Activated CD4-positive, alpha-beta T cell treated with anti-CD3 and anti-CD28 coated beads, Interleukin-2, amount 50 U/mL, for 24 hours (primary cell): ENCODE data around the gene TXNRD3.

Experiments
- DNase-seq, 2 donors: peaks; one replicate each; pipeline ENCODE4 v3.0.0-alpha.2; 2020; ENCODE audit warnings: low read depth in 1 of 2, low spot score in 1 of 2

TXNRD3 gene

DNA sequence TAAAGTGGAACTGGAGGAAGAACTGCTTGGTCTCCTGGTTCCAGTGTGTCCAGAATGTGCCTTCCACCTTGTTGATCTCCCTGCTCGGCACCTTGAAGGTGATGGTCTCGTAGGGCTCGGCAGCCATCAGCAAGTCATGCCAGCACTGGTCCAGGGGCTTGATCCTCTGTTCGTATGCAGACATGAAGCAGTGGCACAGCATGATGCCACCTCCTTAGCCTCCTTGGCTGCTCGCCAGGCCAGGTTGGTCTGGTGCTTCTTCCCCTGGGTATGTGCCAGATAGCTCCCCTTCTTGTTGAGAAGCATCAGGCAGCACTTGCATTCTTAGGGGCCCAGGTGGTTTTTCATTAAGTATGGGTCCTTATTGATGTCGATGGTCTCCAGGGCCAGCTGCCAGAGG lies 17.8 kb upstream of the TXNRD3 start:
- DNase-seq, result no peak

DNA sequence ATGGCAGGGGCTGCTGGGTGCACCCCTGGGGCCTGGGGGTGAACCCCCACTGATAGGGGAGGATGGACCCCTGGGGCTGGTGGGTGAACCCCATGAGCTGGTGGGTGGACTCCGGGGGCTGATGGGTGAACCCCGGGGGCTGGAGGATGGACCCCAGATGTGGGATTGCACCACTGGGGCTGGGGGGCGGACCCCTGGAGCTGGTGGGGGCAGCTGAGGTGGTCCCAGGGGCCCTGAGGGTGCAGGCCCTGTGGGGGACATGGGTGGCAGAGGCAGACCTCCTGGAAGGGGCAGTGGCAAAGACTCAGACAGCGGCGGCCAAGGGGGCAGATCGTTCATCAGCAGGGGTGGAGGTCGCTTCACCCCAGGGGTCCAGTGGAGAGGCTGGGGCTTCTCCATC lies 17.4 kb upstream of the TXNRD3 start:
- no peak for DNase-seq

DNA sequence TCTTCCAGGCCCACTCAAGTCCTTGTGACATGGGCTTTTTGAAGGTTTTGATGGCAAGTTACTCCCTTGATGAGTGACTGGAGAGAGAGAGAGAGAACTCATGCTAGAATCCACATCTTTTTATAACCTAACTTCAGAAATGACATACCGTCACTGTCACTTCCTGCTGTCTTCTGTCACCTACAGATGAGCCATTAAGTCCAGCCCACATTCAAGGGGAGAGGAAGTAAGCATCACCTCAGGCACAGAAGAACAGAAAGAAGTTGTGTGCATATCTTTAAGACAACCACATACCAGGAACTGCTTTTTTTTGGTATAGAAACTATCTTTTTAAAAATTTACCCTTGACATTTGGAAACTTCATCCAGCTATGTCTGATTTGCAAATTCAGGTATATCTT lies 16.6 kb upstream of the TXNRD3 start:
- DNase-seq, result no peak

DNA sequence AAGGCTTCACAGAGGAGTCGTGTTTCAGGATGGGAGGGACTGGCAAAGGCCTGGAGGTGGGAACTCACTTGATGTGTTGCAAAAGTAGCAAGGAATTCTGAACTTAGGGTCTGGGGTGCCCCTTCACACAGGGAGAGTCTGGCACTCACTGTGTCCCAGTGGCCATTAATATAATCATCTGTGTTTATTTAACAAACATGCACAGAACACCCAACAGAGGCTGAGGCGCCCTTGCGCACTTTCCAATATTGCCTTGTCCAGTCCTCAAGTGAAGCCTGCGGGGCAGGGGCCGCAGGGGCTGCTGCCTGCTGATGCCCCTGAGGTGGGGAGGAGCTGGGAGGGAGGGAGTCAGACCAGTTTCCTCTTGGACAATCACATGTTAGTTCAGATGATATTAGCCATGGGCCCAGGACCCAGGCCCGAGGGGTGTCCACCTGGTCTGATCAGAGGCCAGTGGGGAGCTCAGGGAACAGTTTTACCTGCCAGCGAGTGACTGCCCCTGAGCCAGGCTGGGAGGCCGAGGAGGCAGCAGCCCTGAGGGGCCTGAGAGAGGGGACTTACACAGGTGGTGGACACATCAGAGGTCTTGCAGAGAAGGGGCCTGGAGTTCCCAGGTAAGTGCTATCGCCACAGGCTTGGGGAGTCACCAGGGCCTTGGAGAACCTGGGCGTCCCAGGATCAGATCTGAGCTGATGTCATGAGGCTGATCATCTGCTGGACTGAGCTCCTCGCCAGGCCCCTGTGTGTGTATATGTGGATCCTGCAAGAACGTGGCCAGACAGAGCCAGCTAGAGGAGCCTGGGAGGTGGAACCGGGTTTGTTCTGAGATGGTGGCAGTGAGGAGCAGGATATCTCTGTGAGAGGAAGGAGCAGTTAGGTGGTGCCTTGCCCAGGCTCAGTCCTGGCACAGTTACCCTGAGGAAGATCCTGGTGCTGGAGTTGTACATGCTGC lies 13.8 kb upstream of the TXNRD3 start:
- no peak for DNase-seq

DNA sequence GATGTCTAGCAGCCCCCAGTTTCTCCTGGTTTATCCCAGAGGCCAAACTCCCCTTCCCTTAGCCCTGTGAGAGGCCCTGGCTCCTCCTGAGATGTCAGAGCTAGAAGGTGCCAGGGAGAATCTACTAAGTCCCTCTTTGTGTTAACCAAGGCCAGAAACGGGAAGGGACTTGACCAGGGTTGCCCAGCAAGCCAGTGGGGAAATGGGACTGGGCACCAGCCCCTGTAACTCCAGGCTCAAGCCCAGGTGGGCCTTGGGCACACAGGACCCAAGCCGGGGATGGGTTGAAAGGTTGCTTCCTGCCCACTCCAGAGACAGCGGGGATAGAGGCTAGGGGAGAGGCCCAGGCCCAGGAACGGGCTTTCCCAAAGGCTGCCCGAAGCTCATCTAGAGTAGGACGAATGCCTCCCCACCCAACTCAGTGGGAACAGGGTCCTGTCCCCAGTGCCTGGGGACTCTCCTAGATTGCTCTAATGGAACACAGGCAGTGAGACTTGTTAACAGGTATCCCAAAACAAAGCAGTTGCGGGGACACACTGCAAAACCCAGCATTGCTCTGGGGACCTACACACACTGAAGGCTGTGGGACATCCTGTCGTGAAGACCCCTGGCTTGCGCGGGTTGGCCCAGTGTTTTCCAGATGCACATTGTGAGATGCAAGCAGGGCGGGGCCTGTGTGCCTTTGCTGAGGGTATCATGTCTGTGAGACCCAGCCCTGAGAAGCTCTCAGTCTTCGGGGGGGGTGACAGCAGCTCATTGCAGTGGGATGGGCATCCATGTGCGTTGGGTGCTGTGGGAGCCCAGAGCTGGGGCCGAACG lies 12.9 kb upstream of the TXNRD3 start:
- no peak for DNase-seq

DNA sequence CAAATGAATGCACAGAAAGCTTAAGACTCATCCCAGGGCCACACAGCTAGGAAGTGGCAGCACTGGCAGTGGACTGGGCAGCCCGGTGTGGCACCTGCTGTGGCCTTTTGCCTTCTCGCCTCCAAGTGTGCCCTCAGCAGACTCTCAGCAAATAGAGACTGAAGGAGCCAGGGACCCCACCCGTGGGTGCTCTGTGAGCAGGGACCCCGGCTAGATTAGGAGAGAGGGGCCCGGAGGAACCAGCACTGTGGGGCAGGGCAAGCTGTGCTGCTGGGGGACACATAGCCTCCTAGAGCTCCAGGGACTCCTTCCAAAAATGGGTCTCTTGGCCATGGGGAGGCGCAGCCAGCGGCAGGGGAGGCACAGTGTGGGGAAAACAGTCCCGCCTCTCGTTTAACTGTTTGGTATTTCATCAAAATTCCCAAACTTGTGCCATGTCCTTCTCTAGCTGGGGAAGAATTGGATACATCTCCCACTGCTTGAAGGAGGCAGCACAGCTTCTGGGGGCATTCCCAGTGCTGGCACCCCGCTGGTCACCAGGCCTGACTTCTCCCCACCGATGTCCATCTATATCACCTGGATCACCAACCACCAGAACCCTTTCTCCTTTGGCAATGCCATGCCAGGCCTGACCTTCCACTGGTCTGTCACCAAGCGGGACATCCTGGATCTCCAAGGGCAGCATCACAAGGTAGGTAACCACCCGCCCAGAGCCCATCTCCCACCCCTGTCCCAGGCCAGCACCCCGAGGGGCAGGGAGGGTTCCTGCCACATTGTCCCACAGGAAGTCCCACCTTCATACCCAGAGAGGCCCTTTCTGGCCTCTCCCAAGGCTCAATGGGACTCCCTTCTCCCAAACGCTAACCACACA lies 12.0 kb upstream of the TXNRD3 start:
- DNase-seq, result no peak

DNA sequence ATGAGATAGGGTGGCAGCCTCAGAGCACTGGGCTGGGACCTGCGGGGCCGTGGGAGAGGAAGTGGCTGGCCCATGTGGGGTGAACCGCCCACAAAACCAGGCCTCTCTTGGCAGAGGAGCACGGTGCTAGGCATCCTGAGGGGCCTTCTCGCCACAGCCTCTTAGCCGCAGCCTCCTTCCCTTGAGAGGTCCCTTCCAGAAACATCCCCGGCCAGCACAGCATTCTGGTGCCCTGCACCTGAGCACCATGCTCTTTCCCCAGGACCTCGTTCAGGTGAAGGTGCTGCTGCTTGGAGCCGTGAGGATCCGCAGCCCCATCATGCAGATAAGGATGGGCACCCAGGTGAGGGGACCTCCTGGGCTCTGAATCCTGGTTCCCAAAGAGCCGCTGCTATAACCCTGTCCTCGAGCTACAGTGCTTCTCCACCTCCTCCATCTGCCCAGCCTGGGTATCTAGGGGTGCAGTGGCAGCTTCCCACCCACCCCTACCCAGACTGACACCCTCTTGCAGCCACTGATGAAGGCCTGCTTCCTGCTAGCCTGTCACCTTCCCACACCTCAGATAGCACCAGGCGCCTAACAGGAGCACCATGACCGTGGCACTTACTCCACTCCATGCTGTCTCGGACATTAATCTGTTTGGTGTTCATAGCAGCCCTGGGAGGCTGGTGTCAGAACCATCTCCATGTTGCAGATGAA lies 11.2 kb upstream of the TXNRD3 start:
- no peak for DNase-seq

DNA sequence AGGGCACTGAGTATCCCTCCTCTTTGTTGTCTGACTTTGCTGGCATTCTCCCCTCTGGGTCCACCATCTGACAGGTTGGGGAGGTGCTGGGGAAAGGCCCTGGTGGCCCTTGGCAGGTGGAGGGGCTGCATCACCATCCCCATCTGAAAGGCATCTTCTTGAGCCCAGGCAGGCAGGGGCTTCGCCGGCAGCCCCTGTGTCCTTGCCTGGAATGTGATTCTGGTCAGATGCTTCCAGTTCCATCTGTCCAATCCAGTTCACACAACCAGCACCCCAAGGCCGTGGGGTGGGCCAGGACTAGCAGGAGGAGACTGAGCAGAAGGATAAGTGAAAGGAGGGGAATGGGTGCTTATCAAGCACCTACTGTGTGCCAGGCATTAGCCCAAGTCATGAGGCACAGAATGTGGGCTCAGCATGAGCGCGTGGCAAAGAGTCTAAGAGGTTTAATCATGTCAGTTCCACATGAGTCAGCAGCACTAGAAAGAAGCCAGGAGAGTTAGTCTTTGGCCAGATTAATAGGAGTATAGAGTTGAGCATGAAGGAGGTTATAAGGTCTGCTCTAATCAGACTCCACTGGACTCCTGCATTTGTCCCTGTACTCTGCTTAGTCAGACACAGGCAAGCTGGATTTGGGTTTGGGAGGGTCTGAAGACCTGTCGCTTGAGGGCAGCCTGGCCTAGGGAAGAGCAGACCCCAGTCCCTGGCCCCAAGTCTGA lies 10.5 kb upstream of the TXNRD3 start:
- DNase-seq, result no peak

DNA sequence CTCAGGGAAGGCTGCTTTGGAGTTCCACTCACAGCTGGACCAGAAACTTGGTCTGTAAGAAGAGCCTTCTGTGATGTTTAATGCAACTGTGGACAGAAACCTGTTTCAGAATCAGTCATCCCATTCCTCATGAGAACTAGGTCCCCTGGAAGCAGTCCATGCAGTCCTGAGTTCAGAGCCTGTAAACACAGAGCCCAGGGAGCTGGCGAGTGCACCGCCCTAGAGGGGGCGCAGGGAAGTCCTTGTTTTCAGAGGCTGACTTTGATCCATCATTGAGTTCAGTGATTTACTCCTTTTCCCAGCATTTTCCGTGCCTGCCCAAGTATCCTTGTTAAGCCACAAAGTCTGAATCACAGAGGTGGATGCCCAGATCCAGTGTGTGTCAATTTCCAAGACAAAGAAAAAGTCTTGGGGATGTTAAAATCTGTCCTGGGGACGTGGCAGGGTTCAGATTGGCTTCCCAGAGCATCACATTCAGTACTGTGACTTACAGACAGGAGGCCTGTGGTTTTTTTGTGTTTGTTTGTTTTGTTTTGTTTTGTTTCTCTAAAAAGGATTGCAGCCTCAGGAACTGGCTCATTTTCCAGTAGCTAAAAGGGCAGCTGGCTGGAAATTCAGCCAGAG lies 9.8 kb upstream of the TXNRD3 start:
- DNase-seq, result no peak

DNA sequence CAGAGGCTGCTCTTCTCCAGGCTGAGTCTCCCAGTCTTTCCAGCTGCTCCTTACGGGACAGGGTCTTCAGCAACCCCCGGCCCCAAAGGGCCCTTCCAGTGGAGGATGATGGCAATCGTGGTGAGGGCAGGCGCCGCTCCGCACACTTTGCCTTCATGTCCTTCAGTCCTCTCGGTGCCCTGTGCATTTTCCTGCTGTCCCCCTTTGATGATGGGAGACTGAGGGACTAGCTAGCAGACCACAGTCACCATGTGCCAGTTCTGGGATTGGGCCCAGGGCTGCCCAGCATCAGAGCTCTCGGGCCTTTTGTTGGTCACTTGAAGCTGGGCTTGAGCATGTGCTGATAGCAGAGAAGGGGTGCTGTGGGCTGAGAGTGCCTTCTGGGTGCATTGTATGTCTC lies 8.8 kb upstream of the TXNRD3 start:
- no peak for DNase-seq

DNA sequence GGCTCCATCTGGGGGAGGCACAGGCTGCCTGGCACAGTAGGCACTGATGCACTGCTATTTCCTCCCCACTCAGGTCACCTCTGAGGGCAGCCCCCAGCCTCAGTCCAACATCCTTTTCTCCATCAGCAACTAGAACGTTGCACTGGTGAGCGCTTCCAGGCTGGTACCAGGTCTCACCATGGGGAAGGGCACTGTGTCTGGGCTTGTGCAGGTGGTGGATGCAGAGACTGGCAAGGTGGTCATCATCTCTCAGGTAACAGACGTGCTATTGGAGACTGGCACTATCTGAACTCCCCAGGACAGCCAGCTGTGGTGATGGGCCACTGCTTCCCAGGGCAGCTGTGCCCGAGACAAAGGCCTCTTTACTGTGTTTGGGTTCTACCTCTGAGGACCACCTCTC lies 8.3 kb upstream of the TXNRD3 start:
- DNase-seq, result no peak

DNA sequence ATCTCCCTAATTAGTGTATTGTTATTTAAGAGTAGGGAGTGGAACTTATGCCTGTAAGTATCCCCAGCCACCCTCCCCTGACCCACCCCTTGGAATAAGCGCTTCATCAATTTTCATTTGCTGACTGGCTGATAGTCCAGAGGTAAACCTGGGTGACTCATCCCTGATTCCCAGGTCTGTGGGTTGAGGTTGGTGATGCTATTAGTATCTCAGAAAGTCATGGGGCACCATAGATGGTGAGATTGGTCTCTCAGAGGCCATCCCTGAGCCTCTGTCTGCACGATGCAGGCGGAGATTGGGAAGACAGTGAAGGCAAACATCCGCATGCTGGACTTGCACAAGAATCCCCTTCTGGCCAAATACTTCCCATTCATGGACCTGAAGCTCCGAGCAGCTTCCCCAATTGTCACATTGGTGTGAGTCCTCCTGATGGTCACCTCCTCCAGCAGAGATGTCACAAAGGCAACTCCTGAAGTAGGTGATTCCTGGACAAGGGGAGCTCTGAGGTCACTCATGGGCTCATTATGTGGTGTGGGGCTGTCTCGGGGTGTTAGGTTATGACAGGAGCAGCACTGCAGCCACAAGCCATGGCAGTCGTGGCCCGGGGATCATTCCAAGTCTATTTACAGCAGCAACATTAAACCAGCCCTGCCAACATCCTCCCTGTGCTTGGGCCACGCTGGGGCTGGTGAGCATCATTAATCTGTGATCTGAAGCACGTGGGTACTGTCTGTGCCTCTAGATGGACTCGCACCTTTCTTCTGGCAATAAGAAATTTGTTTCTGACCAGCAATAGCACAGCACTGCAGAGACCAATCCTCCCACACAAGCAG lies 6.8 kb upstream of the TXNRD3 start:
- no peak for DNase-seq

DNA sequence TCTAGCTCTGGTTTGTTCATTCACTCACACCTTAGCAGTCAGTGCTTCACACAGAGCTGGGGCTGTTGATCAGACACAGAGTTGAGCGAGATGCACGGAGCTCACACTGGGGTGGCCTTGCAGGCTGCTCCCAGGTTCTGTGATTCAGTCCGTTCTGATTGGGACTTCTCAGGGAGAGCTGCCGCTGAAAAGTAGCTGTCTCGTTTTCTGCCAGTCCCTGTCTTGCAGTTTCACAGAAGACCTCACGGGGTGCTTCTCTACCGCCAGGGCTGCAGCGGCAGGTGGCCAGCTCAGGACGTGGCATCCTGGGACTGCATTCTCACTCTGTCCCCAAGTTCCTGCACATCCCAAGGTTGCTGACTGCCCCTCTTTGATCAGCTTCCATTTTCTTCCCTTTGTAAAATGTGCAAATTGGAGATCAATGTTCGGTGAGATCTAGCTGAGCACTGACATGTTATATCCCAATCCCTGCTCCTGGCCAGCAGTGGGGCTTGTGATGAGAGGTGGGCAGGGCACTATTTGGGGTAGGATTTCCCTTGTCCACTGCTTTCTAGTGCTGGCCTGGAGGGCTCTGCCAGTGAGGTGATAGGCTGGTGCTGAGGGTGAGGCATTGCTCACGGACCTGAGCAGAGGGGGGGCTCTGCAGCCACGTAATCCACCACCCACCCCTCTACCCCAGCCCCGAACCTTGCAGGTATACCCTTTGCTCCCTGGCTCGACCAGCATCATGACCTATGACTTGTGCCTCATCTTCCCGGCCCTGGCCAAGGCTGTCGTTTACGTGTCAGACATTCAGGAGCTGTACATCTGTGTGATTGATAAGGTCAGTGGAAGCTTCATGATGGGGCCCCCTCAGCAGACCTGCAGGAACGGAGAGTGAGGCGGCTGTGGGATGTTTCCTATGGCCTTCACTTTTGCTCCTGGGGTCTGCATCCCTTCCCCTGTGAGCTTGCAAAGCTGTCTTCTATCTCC lies 5.3 kb upstream of the TXNRD3 start:
- no peak for DNase-seq

DNA sequence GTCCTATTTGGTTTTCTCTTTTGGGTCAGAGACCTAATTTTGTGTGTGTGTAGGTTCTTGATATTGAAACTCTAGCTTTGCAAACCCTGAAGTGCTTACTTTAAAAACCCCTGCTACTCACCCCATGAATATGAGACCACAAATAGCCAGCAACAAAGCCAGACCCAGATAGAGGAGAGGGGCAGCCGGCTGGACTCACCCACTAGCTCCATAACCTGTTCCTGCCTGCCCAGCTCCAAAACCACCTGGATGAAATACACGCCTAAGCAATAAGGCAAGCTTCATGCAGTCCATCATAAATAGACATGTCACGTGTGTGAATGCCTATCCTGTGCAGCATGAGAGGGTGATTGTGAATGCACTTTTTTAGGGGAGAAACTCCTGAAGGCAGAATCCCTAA lies 3.7 kb upstream of the TXNRD3 start:
- no peak for DNase-seq

DNA sequence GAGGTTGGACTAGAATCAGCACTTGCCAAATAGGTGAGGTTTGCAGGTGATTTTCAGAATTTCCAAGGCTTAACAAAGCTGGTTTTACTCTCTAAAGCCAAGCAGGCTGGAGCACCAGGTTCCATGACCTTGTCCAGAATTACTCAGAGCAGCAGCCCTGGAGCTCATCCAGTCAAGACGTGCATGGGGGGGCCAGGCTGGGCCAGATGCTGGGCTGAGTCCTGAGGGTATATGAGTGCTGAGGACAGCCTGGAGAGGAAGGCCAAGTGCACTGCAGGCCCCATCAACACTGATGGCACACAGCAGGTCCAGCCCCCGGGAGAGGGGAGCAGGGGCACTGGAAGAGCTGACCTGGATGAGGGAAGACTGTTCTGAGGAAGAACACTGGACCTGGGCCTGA lies 3.0 kb upstream of the TXNRD3 start:
- no peak for DNase-seq

DNA sequence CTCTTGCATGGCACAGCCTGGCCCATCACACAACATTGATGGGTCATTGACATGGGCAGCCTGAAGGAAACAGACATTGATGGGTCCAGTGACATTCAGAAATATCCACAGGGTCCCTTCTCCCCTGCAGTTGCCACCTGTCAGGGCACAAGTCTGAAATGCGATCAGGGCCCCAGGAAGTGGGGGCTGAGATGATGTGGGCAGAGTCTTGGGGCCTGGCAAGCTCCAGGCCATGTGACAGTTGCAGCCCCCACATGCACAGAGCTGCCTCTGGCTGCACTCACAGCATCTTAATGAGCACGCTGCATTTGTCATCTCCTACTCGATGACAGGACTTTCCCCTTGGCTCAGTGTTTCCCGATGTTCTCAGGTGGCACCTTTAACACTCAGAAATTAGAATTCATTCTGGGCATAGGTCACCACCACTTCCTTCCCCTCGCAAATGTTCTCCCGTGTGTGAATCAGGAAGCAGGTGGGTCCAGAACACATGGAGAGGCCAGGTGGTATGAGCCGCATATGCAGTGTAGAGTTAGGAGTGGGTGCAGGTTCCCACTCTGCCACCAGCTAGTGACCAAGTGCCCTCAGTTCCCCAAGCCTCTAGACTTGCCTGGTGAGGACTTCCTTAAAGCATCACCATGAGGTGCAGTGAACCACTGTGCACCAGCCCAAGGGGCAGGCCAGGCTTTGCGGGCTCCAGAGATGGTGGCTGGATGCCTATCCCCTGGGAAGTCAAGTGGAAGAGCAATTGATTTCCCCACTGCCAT lies 1.6 kb upstream of the TXNRD3 start:
- no peak for DNase-seq

DNA sequence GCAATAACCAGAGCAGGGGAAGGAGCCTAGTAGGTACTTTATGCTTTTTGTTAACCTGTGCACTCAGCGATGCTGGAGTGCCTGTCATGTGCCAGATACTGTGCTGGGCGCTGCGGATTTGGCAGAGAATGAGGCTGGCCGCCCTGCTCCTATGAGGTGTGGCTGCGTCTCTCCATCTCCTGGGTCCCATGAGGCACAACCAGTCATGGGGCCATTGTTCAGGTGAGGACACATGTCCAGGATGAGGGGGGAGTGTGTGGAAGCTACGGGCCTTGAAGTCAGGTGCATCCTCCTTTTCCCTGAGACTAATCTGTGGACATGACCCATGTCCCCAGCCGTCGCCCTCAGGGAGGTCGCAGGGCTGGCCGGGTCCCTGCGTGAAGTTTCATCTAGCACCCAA lies 963 bp upstream of the TXNRD3 start:
- DNase-seq, result no peak
